GM10847 (cell line): ENCODE data around the gene ABCF2.

Source experiments
- POLR2A ChIP-seq: IDR thresholded peaks from 2 replicates; pipeline ENCODE4 v1.6.1; 2011; ENCODE audit not compliant: insufficient read length; ENCODE audit errors: extremely low read depth

Gene ABCF2

DNA sequence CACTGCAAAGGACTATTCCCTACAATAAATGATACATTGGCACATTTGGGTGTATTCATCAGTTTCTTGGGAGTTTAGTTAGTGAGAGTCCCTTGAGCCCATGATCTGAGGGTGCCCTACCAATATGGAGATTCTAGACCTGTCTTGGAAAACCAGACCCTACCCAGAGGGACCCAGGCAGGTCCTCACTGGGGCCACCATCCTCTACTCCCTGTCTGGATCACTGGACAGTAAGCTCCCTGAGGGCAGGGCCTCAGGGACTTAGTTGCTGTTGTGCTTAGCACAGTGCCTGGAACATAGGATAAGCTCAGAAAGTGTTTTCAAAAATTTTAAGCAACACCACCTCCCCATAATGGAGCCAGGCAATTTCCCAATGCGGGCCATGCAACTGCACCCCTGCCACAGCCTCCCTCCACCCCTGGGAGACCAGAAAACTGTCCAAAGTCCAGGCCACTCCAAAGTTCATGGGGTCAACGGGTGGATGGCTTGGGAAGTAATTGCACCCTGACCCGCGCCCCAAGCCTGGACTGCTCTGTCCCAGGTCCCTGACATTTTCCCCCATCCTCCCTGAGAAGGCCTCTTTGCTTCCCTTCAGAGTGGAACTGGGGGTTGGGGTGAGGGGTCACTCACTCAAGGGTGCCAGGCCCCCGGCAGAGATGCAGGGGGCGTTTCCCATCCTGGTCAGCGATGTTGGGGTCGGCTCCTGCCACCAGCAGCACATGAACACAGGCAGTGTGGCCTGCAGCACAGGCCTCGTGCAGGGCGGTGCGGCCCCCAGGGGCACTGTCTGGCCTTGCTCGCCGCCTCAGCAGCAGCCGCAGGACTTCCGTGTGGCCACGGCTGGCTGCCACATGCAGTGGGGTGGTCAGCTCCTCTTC lies 41.0 kb downstream of the ABCF2 start:
- no peak for TF ChIP-seq POLR2A

DNA sequence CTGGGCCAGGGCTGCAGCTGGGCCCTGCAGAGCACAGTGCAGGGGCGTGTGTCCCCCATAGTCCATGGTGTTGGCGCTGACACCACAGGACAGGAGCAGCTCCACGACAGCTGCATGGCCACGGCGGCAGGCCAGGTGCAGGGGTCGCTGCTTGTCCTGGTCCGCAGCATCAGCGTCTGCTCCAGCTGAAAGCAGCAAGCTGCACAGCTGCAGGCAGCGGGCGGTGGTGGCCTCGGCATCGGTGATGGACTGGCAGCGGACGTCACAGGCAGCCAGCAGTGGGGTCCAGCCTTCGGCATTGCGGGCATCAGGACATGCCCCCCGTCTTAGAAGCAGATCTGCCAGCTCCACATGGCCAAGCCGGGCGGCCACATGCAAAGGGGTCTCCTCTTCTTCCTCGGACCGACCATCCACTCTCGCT lies 46.0 kb downstream of the ABCF2 start:
- no peak for TF ChIP-seq POLR2A

DNA sequence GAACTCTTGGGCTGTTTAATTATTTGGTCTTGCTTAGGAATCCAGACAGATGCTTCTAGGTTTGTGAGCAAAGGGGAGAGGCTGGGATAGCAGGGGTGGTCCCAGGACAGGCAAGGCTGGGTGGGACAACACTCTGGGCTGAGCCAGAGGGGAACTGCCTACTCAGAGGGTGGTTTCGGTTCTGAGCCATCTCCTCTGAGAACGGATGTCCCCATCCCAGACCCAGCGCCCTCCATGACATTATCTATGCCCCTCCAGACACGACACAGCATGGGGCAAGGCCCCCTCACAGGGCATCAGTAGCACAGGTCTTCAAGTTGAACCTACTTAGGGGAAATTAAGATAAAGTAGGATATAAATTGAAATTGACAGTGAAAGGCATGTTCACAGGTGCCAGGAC lies 47.1 kb downstream of the ABCF2 start:
- TF ChIP-seq POLR2A: no peak

DNA sequence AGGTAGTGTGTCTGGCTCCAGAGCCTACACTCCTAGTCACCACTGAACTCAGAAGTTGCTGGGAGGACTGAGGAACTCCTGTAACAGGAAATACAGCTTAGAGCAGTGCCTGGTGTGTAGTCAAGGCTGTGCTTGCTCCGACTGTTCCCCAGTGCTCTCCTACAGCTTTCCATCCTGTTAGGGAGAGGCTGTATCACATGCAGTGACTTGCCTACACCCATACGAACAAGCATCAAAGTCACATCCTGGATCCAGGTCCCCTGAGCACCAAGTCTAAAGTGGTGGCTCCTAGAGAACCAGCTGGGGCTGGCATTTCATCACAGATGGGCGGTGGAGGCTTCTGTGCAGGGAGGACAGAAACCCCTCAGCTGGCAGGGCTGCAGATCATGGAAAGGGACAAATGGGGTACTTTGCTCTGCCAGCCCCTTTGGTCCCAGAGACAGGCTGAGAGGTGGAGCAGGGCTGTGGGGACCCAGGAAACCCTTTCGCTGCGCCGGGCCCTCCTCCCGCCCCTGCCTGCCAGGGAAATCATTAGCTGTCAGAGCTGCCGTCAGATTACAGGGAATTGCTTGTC lies 47.6 kb downstream of the ABCF2 start:
- TF ChIP-seq POLR2A: no peak

DNA sequence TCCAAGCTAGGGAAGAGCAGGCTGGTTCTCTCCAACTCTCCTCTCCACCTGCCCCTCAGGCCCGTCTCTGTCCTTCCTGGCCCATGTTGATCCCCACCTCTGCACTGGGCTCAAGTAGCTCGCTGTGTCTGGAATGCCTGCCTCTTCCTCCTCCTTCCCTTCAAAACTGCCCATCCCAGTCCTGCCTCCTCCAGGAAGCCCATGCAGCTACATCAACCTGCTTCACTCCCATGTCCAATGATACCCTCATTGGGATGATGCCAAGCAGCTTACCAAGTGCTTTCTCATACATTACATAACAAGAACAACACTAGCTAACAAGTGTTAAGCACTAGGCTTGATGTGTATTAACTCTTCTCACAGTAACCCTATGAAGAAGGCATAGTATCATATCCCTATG lies 48.2 kb downstream of the ABCF2 start:
- no peak for TF ChIP-seq POLR2A

DNA sequence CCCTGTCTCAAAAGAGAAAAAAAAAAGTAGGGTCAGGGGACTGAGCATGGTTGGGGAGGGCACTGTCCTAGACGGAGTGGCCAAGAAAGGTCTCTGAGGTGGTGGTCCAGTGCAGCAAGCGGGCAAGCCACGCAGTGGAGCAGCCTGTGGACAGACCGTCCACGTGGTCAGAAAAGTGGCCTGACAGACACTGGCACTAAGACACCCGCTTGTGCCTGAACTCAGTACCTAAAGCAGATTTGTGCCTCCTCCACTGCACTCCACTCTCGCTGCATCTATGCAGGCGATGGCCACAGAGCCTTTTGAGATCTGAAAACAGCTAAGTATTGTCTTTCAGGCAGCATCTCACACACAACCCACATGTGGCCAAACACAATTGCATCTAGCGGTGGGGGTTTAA lies 48.8 kb downstream of the ABCF2 start:
- no peak for TF ChIP-seq POLR2A

DNA sequence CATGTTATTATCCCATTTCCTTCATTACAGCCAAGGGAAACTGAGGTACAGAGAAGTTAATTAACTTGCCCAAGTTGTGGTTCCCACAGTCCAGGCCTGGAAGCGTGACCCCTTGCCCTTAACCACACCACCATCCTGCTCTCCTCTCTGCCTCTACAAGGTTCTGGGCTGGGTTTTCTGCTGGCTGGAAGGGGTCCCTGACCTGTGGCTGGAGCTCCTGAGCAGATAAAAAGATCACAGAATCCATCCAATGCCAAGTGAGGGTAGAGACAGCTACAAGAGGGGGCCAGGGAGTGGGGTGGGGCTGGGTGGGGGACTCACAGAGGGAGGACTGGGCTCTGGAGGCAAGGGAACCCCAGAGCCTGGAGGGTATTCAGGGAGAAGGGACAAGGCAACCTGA lies 49.7 kb downstream of the ABCF2 start:
- no peak for TF ChIP-seq POLR2A

DNA sequence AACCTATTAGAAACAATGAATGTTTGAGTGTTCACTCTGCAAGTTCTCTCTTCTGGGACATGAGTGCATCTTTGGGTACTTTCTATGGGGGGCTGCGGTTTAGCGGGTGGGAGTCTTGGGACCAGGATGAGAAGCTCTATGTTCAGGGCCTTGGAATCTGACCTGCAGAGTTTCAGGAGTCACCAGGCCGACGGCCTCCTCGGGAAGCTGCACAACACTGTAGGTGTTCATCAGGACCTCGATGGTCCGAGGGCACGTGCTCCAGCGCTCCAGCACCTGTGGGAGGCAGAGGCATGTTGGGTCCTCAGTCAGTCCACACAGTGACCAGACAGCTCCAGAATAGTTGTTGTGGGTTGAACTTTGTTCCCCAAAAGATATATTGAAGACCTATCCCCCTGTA lies 50.6 kb downstream of the ABCF2 start:
- TF ChIP-seq POLR2A: no peak

DNA sequence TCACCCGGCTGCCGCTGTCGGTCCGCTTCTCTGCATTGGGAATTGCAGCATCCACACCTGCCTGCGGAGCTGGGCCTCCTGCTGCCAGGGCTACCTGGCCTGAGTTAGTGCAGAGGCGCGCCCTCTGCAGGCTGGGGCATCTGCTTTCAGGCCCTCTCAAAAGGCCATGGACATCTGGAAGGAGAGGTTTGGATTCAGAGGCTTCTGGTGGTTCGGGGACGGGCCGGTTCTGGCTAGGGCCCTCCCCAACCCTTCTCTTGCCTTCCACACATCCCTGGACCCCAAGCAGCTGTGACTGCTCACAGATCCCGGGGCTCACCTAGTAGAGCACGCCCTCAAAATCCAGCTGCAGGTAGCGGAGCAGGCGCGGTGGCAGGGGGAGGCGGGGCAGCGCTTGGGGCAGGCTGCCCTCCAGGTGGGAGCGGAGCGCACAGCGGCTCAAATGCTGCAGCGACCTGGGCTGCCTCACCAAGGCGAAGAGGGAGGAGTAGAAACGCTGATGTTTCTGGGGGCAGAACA lies 51.2 kb downstream of the ABCF2 start:
- TF ChIP-seq POLR2A: no peak

DNA sequence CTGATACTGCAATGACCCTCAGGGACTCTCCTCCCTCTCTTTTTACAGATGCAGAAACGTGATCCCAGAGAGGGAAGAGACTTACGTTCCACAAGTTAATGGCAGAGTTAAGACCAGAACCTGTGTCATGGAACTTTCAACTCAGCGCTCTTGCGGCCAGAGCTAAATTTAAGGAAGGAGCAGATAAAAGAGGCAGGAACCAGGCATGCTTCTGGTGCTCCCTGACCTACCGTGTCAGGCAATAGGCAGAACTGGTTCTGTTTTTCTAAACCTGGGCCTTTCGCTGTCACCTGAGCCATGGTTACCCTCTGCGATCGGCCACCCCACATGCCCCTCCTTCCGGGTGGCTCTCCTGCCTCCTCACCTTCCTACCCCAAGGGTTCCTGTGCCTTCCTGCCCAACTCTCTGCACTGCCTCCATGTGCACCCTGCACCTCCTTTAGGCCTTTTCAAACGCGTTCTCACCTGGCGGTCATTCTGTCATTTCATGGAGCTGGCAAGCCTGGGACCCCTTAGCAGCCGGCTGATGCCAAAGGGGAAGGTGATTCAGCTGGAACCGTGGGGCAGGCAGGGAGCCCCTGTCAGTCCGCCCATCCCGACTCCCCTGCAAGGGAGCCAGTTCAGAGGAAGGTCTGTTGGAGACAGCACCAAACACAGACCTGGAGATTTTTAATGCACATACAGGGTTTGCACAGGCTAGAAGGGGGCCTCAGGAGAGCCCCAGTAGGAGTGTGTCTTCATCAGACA lies 51.8 kb downstream of the ABCF2 start:
- TF ChIP-seq POLR2A: no peak

DNA sequence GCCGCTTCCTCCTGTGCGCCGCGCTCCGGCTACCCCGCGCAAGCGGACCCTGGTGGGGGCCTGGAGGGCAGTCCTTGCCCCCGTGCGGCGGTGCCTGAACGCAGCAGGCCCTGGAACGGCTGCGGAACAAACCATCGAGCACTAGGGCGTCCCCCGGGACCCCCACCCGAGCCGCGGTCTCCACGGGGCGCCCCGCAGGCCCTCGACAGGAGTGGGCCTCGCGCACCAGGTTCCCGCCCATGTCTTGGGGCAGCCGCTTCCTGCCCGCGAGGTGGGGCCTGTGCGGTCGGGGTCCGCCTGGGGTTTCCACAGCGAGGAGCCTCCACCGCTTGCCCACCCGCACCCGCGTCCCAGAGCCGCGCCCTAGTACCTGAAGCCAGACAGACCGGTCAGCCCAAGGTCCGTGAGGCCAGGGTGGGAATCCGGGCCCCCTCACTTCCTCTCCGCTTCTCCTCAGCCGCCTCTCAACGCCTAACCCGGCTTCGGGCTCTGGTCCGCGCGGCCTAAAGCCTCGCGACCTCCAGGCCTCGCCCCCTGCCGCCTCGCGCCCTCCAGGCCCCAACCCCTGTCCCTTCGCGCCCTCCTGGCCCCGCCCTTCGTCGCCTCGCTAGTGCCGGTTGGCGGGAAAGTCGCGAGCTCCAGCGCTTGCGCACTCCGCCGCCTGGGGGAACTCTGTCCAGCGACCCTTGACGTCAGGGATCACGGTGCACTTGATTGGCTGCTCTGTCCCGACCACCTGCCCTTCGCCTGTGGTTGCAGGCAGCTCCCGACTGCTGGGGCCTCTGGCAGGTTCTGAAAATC lies 52.6 kb downstream of the ABCF2 start:
- no peak for TF ChIP-seq POLR2A

DNA sequence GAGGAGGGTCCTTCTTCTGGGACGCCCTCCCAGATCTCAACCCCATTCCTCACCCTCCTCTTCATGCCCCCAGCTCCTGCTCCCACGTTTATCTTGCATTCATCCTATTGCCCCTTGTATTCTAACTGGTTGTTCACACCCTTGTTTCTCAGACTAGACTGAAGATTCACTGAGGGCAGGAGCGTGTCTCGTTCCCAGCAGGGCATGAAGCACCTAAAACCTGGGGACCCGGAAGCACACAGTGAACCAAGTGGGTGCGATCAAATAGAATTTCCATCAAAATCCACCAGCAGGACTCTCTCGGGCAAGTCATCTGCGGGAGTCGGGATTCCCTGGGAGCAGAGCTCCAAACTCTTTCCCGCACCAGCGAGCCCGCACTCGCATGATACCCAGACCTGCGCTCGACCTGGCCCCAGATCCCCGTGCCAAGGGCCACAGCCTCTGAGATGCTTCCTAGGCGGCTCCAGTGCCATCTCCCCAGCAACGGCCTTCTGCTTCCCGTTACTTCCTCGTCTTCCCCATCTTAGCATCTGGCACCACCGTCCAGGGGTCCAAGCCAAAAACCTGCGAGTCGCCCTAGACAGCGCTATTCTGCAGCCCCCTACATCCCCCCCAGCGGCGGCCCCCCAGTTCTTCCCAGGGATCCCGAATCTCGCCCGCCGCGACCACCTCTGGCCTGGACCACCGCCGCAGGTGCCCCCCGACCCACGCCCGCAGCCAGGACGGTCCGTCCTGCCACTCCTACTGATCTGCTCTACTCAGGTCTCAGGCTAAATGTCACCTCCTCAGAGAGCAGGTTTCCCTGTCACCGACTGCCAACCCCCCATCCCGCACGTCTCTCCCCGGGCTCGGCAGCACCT lies 53.4 kb downstream of the ABCF2 start:
- TF ChIP-seq POLR2A: no peak

DNA sequence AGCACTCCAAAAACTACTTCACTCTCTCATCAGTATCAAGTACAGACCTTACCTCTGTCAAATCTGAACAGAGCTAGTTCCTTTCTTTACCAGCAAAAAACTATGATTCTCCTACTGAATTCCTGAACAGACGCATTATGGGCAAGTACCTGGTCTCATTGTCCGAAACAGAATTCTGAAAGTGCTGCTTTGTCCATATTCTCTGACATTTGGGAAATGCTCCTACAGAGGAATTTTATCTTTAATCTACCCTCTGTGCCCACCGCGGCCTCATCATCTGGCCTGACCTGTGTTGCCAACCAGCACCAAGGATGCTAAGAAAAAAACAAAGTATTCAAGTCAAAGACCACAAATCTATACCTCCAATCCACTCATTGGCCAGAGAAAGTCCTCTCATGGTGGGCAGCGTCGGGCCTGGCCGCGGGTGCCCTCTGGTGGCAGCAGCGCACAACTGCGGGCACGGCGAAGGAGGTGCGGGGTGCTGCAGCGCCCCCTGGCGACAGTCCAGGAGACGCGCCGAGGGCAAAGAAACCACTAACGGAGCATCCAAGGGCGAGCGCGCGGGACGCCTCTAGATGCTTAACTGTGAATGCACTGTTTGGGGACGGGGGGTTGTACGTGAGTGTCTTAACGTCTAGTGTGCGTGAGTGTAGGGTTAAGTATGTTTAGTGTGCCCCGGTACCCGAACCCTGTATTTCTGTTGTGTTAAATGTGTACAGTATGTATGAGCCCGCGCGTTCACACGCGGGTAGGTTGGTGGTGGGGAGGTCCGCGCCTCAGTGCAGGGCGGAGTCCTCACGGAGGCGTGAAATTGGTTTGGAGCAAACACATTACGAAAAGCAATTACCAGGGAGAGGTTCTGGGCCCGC lies 54.5 kb downstream of the ABCF2 start:
- no peak for TF ChIP-seq POLR2A
